Measurements from ENCODE around the gene ELF2. TPM values are rescaled to one million over a fixed set of nuclear protein-coding genes. Genes with fewer than 3 reads are reported as not detected.

The ELF2 gene
- total RNA-seq, 1 experiment from 2014 or later, result 44.6 TPM

GRCh38 chr4:139018501-139018900 lies 158.5 kb downstream of the ELF2 start:
- peak overlapping the region; percentile 59 for H3K4me3 Mint-ChIP-seq
- H3K27ac Mint-ChIP-seq, result peak overlapping the region; percentile 88
- ChIA-PET CTCF (interaction anchor here (1.2 kb wide), 1 partner anchor 12 kb away, joined by 6 read pairs; no protein-coding TSS in a partner anchor), POLR2A (no interaction called here)
- ATAC-seq (no peak), DNase-seq (ENCODE audit: low spot score) (no peak)
- TF ChIP-seq ZNF512 (CRISPR knock-in tag; IDR thresholded peaks at IDR 0.05; ENCODE audit: borderline replicate concordance) (no peak), ZNF416 (CRISPR knock-in tag; IDR thresholded peaks at IDR 0.05) (no peak), SOX15 (CRISPR knock-in tag; IDR thresholded peaks at IDR 0.05) (no peak), ZNF232 (CRISPR knock-in tag; IDR thresholded peaks at IDR 0.05) (no peak), ZNF532 (CRISPR knock-in tag; IDR thresholded peaks at IDR 0.05; ENCODE audit: borderline replicate concordance) (no peak), ZNF281 (CRISPR knock-in tag; IDR thresholded peaks at IDR 0.05) (no peak), ZNF263 (CRISPR knock-in tag; IDR thresholded peaks at IDR 0.05; ENCODE audit: low read depth) (no peak), JAZF1 (CRISPR knock-in tag; IDR thresholded peaks at IDR 0.05) (no peak), ZNF121 (CRISPR knock-in tag; IDR thresholded peaks at IDR 0.05) (no peak), NFATC4 (CRISPR knock-in tag; IDR thresholded peaks at IDR 0.05) (no peak), FOXP4 (CRISPR knock-in tag; IDR thresholded peaks at IDR 0.05) (no peak)
- TF ChIP-seq, protein P1, sequence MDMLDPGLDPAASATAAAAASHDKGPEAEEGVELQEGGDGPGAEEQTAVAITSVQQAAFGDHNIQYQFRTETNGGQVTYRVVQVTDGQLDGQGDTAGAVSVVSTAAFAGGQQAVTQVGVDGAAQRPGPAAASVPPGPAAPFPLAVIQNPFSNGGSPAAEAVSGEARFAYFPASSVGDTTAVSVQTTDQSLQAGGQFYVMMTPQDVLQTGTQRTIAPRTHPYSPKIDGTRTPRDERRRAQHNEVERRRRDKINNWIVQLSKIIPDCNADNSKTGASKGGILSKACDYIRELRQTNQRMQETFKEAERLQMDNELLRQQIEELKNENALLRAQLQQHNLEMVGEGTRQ (CRISPR knock-in tag; IDR thresholded peaks at IDR 0.05), result no peak
- TF ChIP-seq, protein P2, sequence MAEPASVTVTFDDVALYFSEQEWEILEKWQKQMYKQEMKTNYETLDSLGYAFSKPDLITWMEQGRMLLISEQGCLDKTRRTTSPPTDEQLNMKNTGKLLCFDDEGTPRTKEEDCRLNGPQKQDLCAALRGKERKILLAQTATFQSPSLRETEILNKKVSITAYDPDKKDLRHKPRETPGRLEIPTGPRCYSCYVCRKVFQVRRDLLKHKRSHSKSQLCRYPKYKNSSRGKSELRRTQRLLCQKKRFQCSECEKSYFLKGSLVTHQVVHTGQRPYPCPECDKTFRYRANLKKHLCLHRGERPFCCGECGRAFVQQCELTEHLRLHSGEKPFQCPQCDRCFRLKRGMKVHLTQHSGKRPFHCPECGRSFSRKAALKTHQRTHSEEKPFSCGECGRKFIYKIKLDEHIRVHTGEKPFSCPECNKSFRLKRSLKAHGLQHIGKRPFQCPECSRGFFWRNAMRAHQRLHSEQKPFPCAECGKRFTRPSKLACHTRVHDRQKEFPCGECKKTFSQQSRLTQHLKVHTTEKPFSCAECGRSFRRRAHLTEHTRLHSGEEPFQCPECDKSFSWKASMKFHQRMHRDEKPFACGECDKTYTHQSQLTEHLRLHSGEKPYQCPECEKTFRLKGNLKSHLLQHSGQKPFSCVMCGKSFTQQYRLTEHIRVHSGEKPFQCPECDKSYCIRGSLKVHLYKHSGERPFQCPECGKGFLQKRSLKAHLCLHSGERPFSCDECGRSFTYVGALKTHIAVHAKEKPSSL (CRISPR knock-in tag; conservative IDR thresholded peaks at IDR 0.05), result no peak
- TF ChIP-seq, protein P3, sequence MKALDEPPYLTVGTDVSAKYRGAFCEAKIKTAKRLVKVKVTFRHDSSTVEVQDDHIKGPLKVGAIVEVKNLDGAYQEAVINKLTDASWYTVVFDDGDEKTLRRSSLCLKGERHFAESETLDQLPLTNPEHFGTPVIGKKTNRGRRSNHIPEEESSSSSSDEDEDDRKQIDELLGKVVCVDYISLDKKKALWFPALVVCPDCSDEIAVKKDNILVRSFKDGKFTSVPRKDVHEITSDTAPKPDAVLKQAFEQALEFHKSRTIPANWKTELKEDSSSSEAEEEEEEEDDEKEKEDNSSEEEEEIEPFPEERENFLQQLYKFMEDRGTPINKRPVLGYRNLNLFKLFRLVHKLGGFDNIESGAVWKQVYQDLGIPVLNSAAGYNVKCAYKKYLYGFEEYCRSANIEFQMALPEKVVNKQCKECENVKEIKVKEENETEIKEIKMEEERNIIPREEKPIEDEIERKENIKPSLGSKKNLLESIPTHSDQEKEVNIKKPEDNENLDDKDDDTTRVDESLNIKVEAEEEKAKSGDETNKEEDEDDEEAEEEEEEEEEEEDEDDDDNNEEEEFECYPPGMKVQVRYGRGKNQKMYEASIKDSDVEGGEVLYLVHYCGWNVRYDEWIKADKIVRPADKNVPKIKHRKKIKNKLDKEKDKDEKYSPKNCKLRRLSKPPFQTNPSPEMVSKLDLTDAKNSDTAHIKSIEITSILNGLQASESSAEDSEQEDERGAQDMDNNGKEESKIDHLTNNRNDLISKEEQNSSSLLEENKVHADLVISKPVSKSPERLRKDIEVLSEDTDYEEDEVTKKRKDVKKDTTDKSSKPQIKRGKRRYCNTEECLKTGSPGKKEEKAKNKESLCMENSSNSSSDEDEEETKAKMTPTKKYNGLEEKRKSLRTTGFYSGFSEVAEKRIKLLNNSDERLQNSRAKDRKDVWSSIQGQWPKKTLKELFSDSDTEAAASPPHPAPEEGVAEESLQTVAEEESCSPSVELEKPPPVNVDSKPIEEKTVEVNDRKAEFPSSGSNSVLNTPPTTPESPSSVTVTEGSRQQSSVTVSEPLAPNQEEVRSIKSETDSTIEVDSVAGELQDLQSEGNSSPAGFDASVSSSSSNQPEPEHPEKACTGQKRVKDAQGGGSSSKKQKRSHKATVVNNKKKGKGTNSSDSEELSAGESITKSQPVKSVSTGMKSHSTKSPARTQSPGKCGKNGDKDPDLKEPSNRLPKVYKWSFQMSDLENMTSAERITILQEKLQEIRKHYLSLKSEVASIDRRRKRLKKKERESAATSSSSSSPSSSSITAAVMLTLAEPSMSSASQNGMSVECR (CRISPR knock-in tag; IDR thresholded peaks at IDR 0.05; ENCODE audit: borderline replicate concordance), result no peak
- TF ChIP-seq, protein P4, sequence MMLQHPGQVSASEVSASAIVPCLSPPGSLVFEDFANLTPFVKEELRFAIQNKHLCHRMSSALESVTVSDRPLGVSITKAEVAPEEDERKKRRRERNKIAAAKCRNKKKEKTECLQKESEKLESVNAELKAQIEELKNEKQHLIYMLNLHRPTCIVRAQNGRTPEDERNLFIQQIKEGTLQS (CRISPR knock-in tag; conservative IDR thresholded peaks at IDR 0.05), result no peak
- TF ChIP-seq, protein P5, sequence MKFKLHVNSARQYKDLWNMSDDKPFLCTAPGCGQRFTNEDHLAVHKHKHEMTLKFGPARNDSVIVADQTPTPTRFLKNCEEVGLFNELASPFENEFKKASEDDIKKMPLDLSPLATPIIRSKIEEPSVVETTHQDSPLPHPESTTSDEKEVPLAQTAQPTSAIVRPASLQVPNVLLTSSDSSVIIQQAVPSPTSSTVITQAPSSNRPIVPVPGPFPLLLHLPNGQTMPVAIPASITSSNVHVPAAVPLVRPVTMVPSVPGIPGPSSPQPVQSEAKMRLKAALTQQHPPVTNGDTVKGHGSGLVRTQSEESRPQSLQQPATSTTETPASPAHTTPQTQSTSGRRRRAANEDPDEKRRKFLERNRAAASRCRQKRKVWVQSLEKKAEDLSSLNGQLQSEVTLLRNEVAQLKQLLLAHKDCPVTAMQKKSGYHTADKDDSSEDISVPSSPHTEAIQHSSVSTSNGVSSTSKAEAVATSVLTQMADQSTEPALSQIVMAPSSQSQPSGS (CRISPR knock-in tag; IDR thresholded peaks at IDR 0.05; ENCODE audit: borderline replicate concordance, low read depth), result no peak
- no peaks in the 10 kb centered on the region for H3K27me3 Mint-ChIP-seq (ENCODE audit: low read depth)
- no peaks in the 10 kb centered on the region for H3K9me3 Mint-ChIP-seq
- H3K36me3 Mint-ChIP-seq, result peaks cover 7% of the 10 kb centered on the region
- H3K4me1 Mint-ChIP-seq, result peaks cover 70% of the 10 kb centered on the region

All from WTC11 (cell line).